NCI-H1436 treated with DMSO at 0.1 percent for 48 hours (cell line): ENCODE data around the gene FOXO6.
"Not testable (repeated sequence)": the region's sequence is repeated elsewhere in the genome, so short reads cannot be mapped to it uniquely, and the experiment has no call there.

Experiments used
- DNase-seq: peaks from one replicate; lab custom pipeline; 2025; lab: John Stamatoyannopoulos, UW

Gene FOXO6

GRCh38 chr1:41329662-41330587 lies 31.3 kb upstream of the FOXO6 start:
- DNase-seq: no peak

GRCh38 chr1:41330588-41331545 lies 30.4 kb upstream of the FOXO6 start:
- DNase-seq: no peak

- no peak for DNase-seq
These were observed 29.7 kb upstream of the FOXO6 start for GRCh38 chr1:41331546-41331917.

- DNase-seq: not testable (repeated sequence)
These were observed 29.1 kb upstream of the FOXO6 start for GRCh38 chr1:41332161-41332560.

GRCh38 chr1:41333146-41333784 lies 28.0 kb upstream of the FOXO6 start:
- no peak for DNase-seq

GRCh38 chr1:41338820-41339219 lies 22.4 kb upstream of the FOXO6 start:
- no peak for DNase-seq

GRCh38 chr1:41340655-41341364 lies 20.4 kb upstream of the FOXO6 start:
- peak; percentile 18 for DNase-seq

GRCh38 chr1:41341365-41341683 lies 19.9 kb upstream of the FOXO6 start:
- no peak for DNase-seq

- peak; percentile 75 for DNase-seq
These were observed 19.3 kb upstream of the FOXO6 start for GRCh38 chr1:41341772-41342562.

- DNase-seq: no peak
These were observed 18.4 kb upstream of the FOXO6 start for GRCh38 chr1:41342774-41343355.

GRCh38 chr1:41343790-41344699 lies 17.2 kb upstream of the FOXO6 start:
- DNase-seq: no peak

- DNase-seq: no peak
These were observed 16.5 kb upstream of the FOXO6 start for GRCh38 chr1:41344708-41345159.

GRCh38 chr1:41345434-41346075 lies 15.7 kb upstream of the FOXO6 start:
- DNase-seq: no peak

GRCh38 chr1:41347276-41347675 lies 14.0 kb upstream of the FOXO6 start:
- no peak for DNase-seq

GRCh38 chr1:41348394-41348793 lies 12.8 kb upstream of the FOXO6 start:
- no peak for DNase-seq

- no peak for DNase-seq
These were observed 11.7 kb upstream of the FOXO6 start for GRCh38 chr1:41349361-41350054.

- no peak for DNase-seq
These were observed 11.2 kb upstream of the FOXO6 start for GRCh38 chr1:41350055-41350378.
